Endothelial cell of umbilical vein (primary cell): ENCODE data around the gene FTO. TPM values are rescaled to one million over a fixed set of nuclear protein-coding genes. Genes with fewer than 3 reads are reported as not detected.

Experiments
- BruUV-seq: library from RNA; stranded (reverse); fragments of 400-500 nt; replicated peaks from 2 replicates; lab custom pipeline; 2021; lab: Mats Ljungman, UMichigan
- CTCF ChIA-PET: fragments of 300-600, 350-600 bp; sonication (Branson Sonifier 250); formaldehyde crosslinking; loops from one replicate; lab custom pipeline; 2021; ENCODE audit warnings: antibody characterized with exemption, inconsistent platforms; lab: Charles Lee
- POLR2A ChIA-PET: fragments of 300-600, 350-600 bp; sonication (Branson Sonifier 250); formaldehyde crosslinking; loops from one replicate; lab custom pipeline; 2021; ENCODE audit warnings: antibody characterized with exemption, inconsistent platforms; lab: Charles Lee
- DNase-seq: peaks from one replicate; pipeline ENCODE4 v3.0.0-alpha.2; 2011; ENCODE audit warnings: low read depth, low spot score
- FAIRE-seq: peaks from 2 replicates; lab custom pipeline; 2011; peaks lifted over from hg19 to GRCh38; lab: Jason Lieb, UNC
- H2AFZ ChIP-seq: 2 replicates; pipeline ENCODE4 v1.6.0; 2012; ENCODE audit warnings: low read depth, low read length, control low read depth, inconsistent platforms
- H3K27ac ChIP-seq: 2 replicates; pipeline ENCODE4 v1.5.1; 2011; ENCODE audit warnings: low read depth, mild to moderate bottlenecking, control low read depth, low read length, moderate library complexity; ENCODE audit not compliant: insufficient read depth
- H3K27me3 ChIP-seq, 2 experiments: 2 replicates each; pipeline versions ENCODE4 v1.6.0 to v1.6.1; 2011; ENCODE audit warnings: low read length in 2 of 2, mixed read lengths in 1 of 2; ENCODE audit not compliant: control insufficient read depth in 2 of 2, insufficient read depth in 2 of 2
- H3K36me3 ChIP-seq, 2 experiments: 2 replicates in 1 of 2; 3 replicates in 1 of 2; pipeline ENCODE4 v1.5.1; 2011; ENCODE audit warnings: low read length in 2 of 2, mild to moderate bottlenecking in 1 of 2, moderate library complexity in 1 of 2; ENCODE audit not compliant: control insufficient read depth in 2 of 2, insufficient read depth in 2 of 2; ENCODE audit errors: extremely low read depth in 1 of 2
- H3K4me1 ChIP-seq: 3 replicates; pipeline ENCODE4 v1.5.1; 2011; ENCODE audit warnings: mild to moderate bottlenecking, low read length; ENCODE audit not compliant: control insufficient read depth, insufficient read depth; ENCODE audit errors: extremely low read depth
- H3K4me2 ChIP-seq: 2 replicates; pipeline ENCODE4 v1.6.1; 2011; ENCODE audit warnings: low read length, control low read depth, mixed read lengths; ENCODE audit not compliant: insufficient read depth
- H3K4me3 ChIP-seq, 3 experiments: fragments of 200-600 bp in 1 of 3; sonication (generic), shearing (Covaris generic) in 1 of 3; replicated peaks in 1 of 3; 2 replicates each; pipeline ENCODE4 v1.5.1; 2011 to 2016; ENCODE audit warnings: control low read depth in 3 of 3, low read length in 3 of 3, mild to moderate bottlenecking in 2 of 3, inconsistent platforms in 1 of 3, low read depth in 1 of 3, moderate library complexity in 1 of 3; ENCODE audit not compliant: insufficient read depth in 1 of 3
- H3K79me2 ChIP-seq: 2 replicates; pipeline ENCODE4 v1.6.0; 2012; ENCODE audit warnings: low read length, inconsistent platforms; ENCODE audit not compliant: control insufficient read depth, insufficient read depth
- H3K9ac ChIP-seq: replicated peaks from 2 replicates; pipeline ENCODE3; 2011; ENCODE audit warnings: low read length, control low read depth; ENCODE audit not compliant: insufficient read depth; ENCODE audit errors: extremely low read depth
- H3K9me1 ChIP-seq: replicated peaks from 3 replicates; pipeline ENCODE4 v1.6.0; 2011; ENCODE audit warnings: mild to moderate bottlenecking, low read length; ENCODE audit not compliant: control insufficient read depth, insufficient read depth; ENCODE audit errors: extremely low read depth
- H3K9me3 ChIP-seq: replicated peaks from 2 replicates; pipeline ENCODE4 v1.5.1; 2012; ENCODE audit warnings: low read length, inconsistent platforms; ENCODE audit not compliant: control insufficient read depth, insufficient read depth
- H4K20me1 ChIP-seq: replicated peaks from 2 replicates; pipeline ENCODE3; 2011; ENCODE audit warnings: mild to moderate bottlenecking, low read length; ENCODE audit not compliant: control insufficient read depth, insufficient read depth; ENCODE audit errors: extremely low read depth
- CTCF ChIP-seq, 2 donors: IDR thresholded peaks; 1 replicate in 1 of 2; 2 replicates in 1 of 2; pipeline ENCODE4 v1.5.1; 2011; ENCODE audit warnings: low read length in 2 of 2, mild to moderate bottlenecking in 2 of 2, moderate library complexity in 2 of 2, control low read depth in 1 of 2, inconsistent platforms in 1 of 2, low read depth in 1 of 2; ENCODE audit not compliant: insufficient read depth in 1 of 2; ENCODE audit errors: extremely low read depth in 1 of 2
- EZH2 ChIP-seq: IDR thresholded peaks from 2 replicates; pipeline ENCODE4 v1.6.1; 2012; ENCODE audit warnings: borderline replicate concordance, low read depth, mild to moderate bottlenecking, moderate library complexity, low read length, inconsistent platforms; ENCODE audit not compliant: severe bottlenecking
- FOS ChIP-seq: IDR thresholded peaks from 2 replicates; pipeline ENCODE4 v1.6.1; 2011; ENCODE audit warnings: mild to moderate bottlenecking, low read length, moderate library complexity, borderline replicate concordance; ENCODE audit not compliant: insufficient read depth
- GATA2 ChIP-seq: IDR thresholded peaks from 2 replicates; pipeline ENCODE4 v1.7.0; 2011; ENCODE audit warnings: low read depth, mild to moderate bottlenecking, moderate library complexity, mixed read lengths, low read length; ENCODE audit not compliant: insufficient read length, insufficient read depth
- JUN ChIP-seq: IDR thresholded peaks from 2 replicates; pipeline ENCODE4 v1.6.1; 2011; ENCODE audit warnings: borderline replicate concordance, low read depth; ENCODE audit not compliant: insufficient read length, insufficient read depth
- MAX ChIP-seq: IDR thresholded peaks from 2 replicates; pipeline ENCODE4 v1.6.1; 2011; ENCODE audit not compliant: insufficient read depth, insufficient read length
- MYC ChIP-seq: IDR thresholded peaks from one replicate; pipeline ENCODE4 v1.6.1; 2011; ENCODE audit warnings: mild to moderate bottlenecking, low read depth, low read length
- POLR2A ChIP-seq: IDR thresholded peaks from 2 replicates; pipeline ENCODE4 v1.6.1; 2012; ENCODE audit warnings: low read depth, mild to moderate bottlenecking, control low read depth, low read length
- POLR2AphosphoS5 ChIP-seq: IDR thresholded peaks from 2 replicates; pipeline ENCODE4 v1.6.1; 2012; ENCODE audit warnings: low read depth, mild to moderate bottlenecking, control low read depth, low read length, moderate library complexity; ENCODE audit not compliant: insufficient read depth
- dilution Hi-C: fragments of 300-500 bp; cut with MboI; formaldehyde crosslinking; loops from one replicate; pipeline ENCODE4 v1.15.0; 2019; ENCODE audit warnings: low sequenced_read_pairs; ENCODE audit not compliant: extremely low pct_ligation_motif_present
- intact Hi-C: fragments of 100-400 bp; cut with micrococcal nuclease; formaldehyde crosslinking; loops from one replicate; pipeline ENCODE4 v1.10.0; 2022
- polyA plus RNA-seq, 4 experiments: library from polyadenylated mRNA; depleted of rRNA in 3 of 4; stranded (reverse) in 3 of 4; unstranded in 1 of 4; fragments of >200 nt; gene quantifications; 2 replicates each; pipeline versions ENCODE4 v1.2.1 to v1.2.3, GENCODE V29; 2011 to 2012; ENCODE audit warnings: missing spikeins in 1 of 4
- total RNA-seq: library from RNA; stranded (reverse); gene quantifications from 2 replicates; pipeline ENCODE4 v1.2.3, GENCODE V29; 2021

The FTO gene
- total and polyA plus RNA-seq, 2 donors (not counting 3 experiments of a cell fraction or from before 2014, with no cell fraction given): 48.6 to 87.1 TPM

GRCh38 chr16:54050459-54051210, 346.7 kb downstream of the FTO start:
- Histone ChIP-seq H2AFZ (no peak overlapping the region), H3K4me1 (peaks cover 3% of the 10 kb centered on the region), H3K9ac (no peak overlapping the region), H3K4me3 (no peak overlapping the region), H3K9me1 (no peaks in the 10 kb centered on the region), H3K9me3 (no peaks in the 10 kb centered on the region), H3K27ac (no peak overlapping the region), H3K4me2 (no peak overlapping the region), H3K79me2 (no peaks in the 10 kb centered on the region), H3K27me3 (no peaks in the 10 kb centered on the region), H4K20me1 (no peaks in the 10 kb centered on the region), H3K36me3 (no peaks in the 10 kb centered on the region)
- dilution Hi-C loops (no loop called here), intact Hi-C loops (no loop called here)
- TF ChIP-seq GATA2 (no peak), EZH2 (no peak), POLR2A (no peak), FOS (no peak), CTCF (IDR thresholded peaks at IDR 0.05; ENCODE audit: extremely low read depth in 1 of 2, insufficient read depth in 1 of 2, low read depth in 1 of 2, low read length in 2 of 2) (no peak), MAX (no peak), MYC (no peak), JUN (no peak), POLR2AphosphoS5 (no peak)
- FAIRE-seq (no peak), DNase-seq (no peak)
- no TSS peak for BruUV-seq
- ChIA-PET POLR2A (no interaction called here), CTCF (no interaction called here)
